GM12875 (cell line): ENCODE measurements around the gene HPCAL4.

Experiments used
- H3K4me3 ChIP-seq: one replicate; pipeline ENCODE4 v1.5.1; 2011; ENCODE audit warnings: low read depth, low read length, control low read depth
- TF ChIP-seq, protein P1 (sequence below): IDR thresholded peaks from 2 replicates; pipeline ENCODE4 v1.5.1; 2011; ENCODE audit warnings: low read depth, mild to moderate bottlenecking, control low read depth, inconsistent platforms, low read length, moderate library complexity, borderline replicate concordance; ENCODE audit not compliant: insufficient read depth

Gene HPCAL4

DNA sequence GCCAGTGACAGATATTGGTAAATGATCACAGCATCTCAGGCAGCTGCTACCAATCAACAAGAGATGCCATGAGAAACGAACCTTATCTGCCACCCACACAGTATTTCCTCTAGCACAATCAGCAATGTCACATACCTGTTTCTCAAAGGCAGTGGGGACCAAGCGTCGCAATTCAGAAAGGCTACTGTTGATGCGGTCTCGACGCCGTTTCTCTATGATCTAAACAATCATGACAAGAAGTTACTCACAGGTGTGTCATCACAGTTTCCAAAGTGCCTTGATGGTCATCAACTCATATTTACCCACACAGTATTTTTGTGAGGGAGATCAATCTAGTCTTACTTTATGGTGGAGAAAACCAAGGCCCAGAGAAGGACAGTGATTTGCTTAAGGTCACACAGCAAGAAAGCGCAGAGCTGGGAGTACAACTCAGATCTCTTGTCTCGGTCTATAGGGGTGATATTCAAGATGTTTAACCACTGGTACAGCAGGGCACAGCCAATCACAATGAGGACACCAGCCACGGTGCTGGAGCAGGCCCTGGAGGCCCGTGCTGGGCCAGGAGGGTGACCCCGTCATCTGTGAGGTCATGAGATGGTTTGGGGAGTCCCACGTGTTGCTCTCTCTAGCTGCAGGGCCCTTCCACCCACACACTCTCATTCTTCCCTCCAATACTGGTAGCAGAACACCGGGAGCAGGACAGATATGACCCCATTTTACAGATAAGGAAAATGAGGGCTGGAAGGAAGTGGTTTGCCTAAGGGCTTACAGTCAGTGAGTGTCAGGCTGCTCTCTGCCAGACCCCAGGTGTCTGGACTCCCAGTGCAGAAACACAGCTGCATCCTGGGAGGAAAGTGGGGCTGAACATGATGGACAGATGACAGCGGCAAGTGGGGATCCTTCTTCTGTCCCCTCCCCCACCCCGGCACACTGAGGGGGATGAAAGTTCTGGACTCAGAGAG is 59.6 kb downstream of the HPCAL4 start:
- no peak overlapping the region for H3K4me3 ChIP-seq
- TF ChIP-seq, protein P1, sequence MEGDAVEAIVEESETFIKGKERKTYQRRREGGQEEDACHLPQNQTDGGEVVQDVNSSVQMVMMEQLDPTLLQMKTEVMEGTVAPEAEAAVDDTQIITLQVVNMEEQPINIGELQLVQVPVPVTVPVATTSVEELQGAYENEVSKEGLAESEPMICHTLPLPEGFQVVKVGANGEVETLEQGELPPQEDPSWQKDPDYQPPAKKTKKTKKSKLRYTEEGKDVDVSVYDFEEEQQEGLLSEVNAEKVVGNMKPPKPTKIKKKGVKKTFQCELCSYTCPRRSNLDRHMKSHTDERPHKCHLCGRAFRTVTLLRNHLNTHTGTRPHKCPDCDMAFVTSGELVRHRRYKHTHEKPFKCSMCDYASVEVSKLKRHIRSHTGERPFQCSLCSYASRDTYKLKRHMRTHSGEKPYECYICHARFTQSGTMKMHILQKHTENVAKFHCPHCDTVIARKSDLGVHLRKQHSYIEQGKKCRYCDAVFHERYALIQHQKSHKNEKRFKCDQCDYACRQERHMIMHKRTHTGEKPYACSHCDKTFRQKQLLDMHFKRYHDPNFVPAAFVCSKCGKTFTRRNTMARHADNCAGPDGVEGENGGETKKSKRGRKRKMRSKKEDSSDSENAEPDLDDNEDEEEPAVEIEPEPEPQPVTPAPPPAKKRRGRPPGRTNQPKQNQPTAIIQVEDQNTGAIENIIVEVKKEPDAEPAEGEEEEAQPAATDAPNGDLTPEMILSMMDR = no peak

DNA sequence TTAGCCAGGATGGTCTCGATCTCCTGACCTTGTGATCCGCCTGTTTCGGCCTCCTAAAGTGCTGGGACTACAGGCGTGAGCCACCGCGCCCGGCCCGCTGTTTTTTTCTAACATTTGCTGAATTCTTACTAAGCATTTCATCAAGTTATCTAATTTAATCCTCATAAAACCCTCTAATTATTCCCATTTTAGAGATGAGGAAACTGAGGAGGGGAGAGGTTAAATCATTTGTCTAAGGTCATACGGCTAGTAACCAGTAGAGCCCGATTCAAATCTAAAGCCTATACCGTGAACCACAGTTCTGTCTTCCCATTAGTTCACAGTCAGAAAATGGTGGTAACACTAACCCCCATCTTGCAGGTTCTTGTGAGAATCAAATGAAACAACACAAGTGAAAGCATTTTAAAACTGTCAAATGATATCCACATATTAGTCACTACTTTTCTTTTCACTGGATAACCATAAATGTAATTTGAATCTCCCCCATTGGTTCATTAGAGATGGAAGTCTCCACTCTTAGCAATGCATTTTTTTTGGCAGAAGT is 62.4 kb downstream of the HPCAL4 start:
- TF ChIP-seq, protein P1 = no peak
- H3K4me3 ChIP-seq = no peak overlapping the region
